ENCODE data around the gene FCN2.

- TF ChIP-seq CTCF (IDR thresholded peaks at IDR 0.05), result no peak
- no peak for TF ChIP-seq POLR2A (IDR thresholded peaks at IDR 0.05)
Observed at GRCh38 chr9:134870301-134870694, 10.3 kb upstream of the FCN2 start.

Measured in body of pancreas (tissue), 4 donors.